Mesendoderm (in vitro differentiated cells): ENCODE measurements around the gene GMEB2.

ENCODE experiments used
- DNase-seq: peaks from one replicate; pipeline ENCODE4 v3.0.0; 2013
- H2AK5ac ChIP-seq: 2 replicates; pipeline ENCODE4 v1.6.1; 2013; ENCODE audit warnings: low read length, inconsistent platforms
- H2BK120ac ChIP-seq: 2 replicates; pipeline ENCODE4 v1.6.1; 2013; ENCODE audit warnings: low read depth, mild to moderate bottlenecking, low read length, moderate library complexity, mixed read lengths
- H2BK15ac ChIP-seq: replicated peaks from 2 replicates; pipeline ENCODE4 v1.6.1; 2013; ENCODE audit warnings: low read depth, mild to moderate bottlenecking, moderate library complexity
- H2BK5ac ChIP-seq: 2 replicates; pipeline ENCODE4 v1.6.1; 2013; ENCODE audit warnings: low read length, inconsistent platforms
- H3K18ac ChIP-seq: 2 replicates; pipeline ENCODE4 v1.6.1; 2013; ENCODE audit warnings: mild to moderate bottlenecking, low read length, mixed read lengths
- H3K23ac ChIP-seq: one replicate; pipeline ENCODE4 v1.6.1; 2013; ENCODE audit warnings: low read length
- H3K27ac ChIP-seq: 2 replicates; pipeline ENCODE4 v1.5.1; 2013; ENCODE audit warnings: low read depth, mild to moderate bottlenecking, inconsistent platforms, low read length, moderate library complexity
- H3K27me3 ChIP-seq: 2 replicates; pipeline ENCODE4 v1.6.1; 2013; ENCODE audit warnings: low read length, control low read depth, mild to moderate bottlenecking, inconsistent platforms; ENCODE audit not compliant: insufficient read depth, poor library complexity
- H3K36me3 ChIP-seq: 2 replicates; pipeline ENCODE4 v1.6.1; 2013; ENCODE audit warnings: low read length, inconsistent platforms; ENCODE audit not compliant: control insufficient read depth, insufficient read depth
- H3K4ac ChIP-seq: one replicate; pipeline ENCODE4 v1.6.1; 2013; ENCODE audit warnings: low read depth, mild to moderate bottlenecking, low read length, moderate library complexity
- H3K4me1 ChIP-seq: 2 replicates; pipeline ENCODE4 v1.6.1; 2013; ENCODE audit warnings: low read depth, low read length, inconsistent platforms; ENCODE audit not compliant: control insufficient read depth
- H3K4me2 ChIP-seq: 2 replicates; pipeline ENCODE4 v1.6.1; 2013; ENCODE audit warnings: low read length
- H3K4me3 ChIP-seq: 2 replicates; pipeline ENCODE4 v1.5.1; 2013; ENCODE audit warnings: mild to moderate bottlenecking, low read length
- H3K56ac ChIP-seq: one replicate; pipeline ENCODE4 v1.6.1; 2013; ENCODE audit warnings: low read length
- H3K79me1 ChIP-seq: 2 replicates; pipeline ENCODE4 v1.6.1; 2013; ENCODE audit warnings: low read length, inconsistent platforms
- H3K79me2 ChIP-seq: 2 replicates; pipeline ENCODE4 v1.6.1; 2013; ENCODE audit warnings: mild to moderate bottlenecking, low read length; ENCODE audit not compliant: control insufficient read depth, insufficient read depth
- H3K9ac ChIP-seq: 2 replicates; pipeline ENCODE4 v1.6.1; 2013; ENCODE audit warnings: low read length, inconsistent platforms
- H4K5ac ChIP-seq: one replicate; pipeline ENCODE4 v1.6.1; 2013; ENCODE audit warnings: low read length
- H4K8ac ChIP-seq: one replicate; pipeline ENCODE4 v1.6.1; 2013; ENCODE audit warnings: low read depth, mild to moderate bottlenecking, control low read depth, low read length, moderate library complexity
- WGBS: extraction: QIAGEN DNeasy Blood & Tissue Kit; methylation state at CpG from one replicate; pipeline ENCODE4 v1.1.7; 2013; ENCODE audit warnings: low lambda C conversion rate, missing lambda C conversion rate; ENCODE audit not compliant: insufficient coverage; ENCODE audit errors: extremely low coverage; 5-methylcytosine and 5-hydroxymethylcytosine counted together

GMEB2 gene

DNA sequence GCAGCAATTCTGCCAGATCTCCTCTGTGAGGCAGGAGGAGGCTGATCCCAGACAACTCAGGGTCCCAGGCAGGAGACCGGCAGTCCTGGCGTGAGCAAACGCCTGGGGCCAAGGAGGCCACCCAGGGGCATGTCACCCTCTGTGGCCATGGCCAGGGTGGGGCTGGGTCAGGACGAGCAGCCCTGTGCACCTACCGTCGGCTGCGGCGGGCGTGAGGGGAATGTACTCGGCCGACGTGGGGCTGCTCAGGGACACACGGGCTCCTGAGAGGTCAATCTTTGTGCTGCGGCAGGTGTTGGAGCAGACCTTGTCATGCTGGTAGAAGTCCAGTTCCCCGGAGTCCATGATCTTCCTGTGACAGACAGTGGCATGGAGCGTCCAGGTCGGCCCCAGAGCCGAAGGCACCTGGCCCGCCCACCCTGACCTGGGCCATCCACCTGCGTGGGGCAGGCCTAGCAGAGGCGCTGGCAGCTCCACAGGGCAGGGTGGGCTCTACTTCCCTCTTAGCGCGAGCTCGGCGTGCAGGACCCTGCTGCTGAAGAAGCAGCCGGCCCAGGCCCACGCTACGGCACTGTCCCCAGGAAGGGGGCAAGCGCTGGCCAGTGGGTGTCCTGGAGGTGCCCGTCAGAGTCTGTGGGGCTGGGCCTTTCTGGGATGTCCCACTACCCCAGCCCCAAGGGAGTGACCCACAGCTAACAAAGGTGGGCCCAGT is 31.3 kb downstream of the GMEB2 start:
- Histone ChIP-seq H3K36me3 (peaks cover 2% of the 10 kb centered on the region), H3K27me3 (no peaks in the 10 kb centered on the region), H3K4me3 (no peak overlapping the region), H3K4ac (no peak overlapping the region), H3K9ac (no peak overlapping the region), H3K79me1 (no peaks in the 10 kb centered on the region), H3K27ac (no peak overlapping the region), H2AK5ac (no peak overlapping the region), H3K4me1 (no peaks in the 10 kb centered on the region), H2BK120ac (no peak overlapping the region), H3K4me2 (no peak overlapping the region), H3K18ac (no peak overlapping the region), H2BK15ac (no peak overlapping the region), H2BK5ac (no peak overlapping the region), H3K56ac (no peak overlapping the region), H3K79me2 (no peaks in the 10 kb centered on the region), H4K8ac (no peak overlapping the region), H4K5ac (no peak overlapping the region), H3K23ac (peak overlapping the region; percentile 45)
- no CpG with 5 or more reads among the region's 30 CpGs for WGBS
- no peak for DNase-seq

- Histone ChIP-seq H3K9ac (no peak overlapping the region), H3K4ac (no peak overlapping the region), H4K5ac (no peak overlapping the region), H3K79me1 (no peaks in the 10 kb centered on the region), H3K56ac (no peak overlapping the region), H2AK5ac (no peak overlapping the region), H3K4me2 (no peak overlapping the region), H3K36me3 (peaks cover 2% of the 10 kb centered on the region), H3K4me1 (no peaks in the 10 kb centered on the region), H2BK120ac (no peak overlapping the region), H2BK15ac (no peak overlapping the region), H2BK5ac (no peak overlapping the region), H3K27ac (no peak overlapping the region), H3K23ac (no peak overlapping the region), H4K8ac (no peak overlapping the region), H3K18ac (no peak overlapping the region), H3K27me3 (no peaks in the 10 kb centered on the region), H3K79me2 (no peaks in the 10 kb centered on the region), H3K4me3 (no peak overlapping the region)
- no peak for DNase-seq
- WGBS, result no CpG with 5 or more reads among the region's 10 CpGs
Observed at GRCh38 chr20:63594043-63594561, 32.8 kb downstream of the GMEB2 start.

DNA sequence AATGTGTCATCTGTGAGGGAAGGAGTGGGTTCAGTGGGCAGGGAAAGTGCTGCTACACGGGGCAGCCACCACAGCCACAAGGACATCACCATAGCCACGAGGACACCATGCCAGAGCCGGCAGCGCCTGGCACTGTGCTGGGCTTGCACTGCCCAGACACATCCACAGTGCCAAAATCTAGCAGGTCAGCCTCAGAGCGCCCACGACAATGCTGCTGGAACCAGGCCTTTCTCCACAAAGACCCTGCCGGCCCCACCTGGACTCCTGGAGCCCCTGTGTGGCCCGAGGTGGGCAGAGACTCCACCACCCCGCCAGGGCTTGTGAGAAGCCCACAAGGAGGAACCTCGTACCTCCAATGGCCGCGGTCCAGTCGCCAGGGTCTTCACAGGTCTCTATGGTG is 34.2 kb downstream of the GMEB2 start:
- H3K27me3 ChIP-seq, result no peaks in the 10 kb centered on the region
- H3K56ac ChIP-seq, result no peak overlapping the region
- H3K79me1 ChIP-seq, result no peaks in the 10 kb centered on the region
- no peak overlapping the region for H3K18ac ChIP-seq
- no peak overlapping the region for H3K9ac ChIP-seq
- WGBS, result no CpG with 5 or more reads among the region's 13 CpGs
- no peak overlapping the region for H3K4me2 ChIP-seq
- H2BK120ac ChIP-seq, result no peak overlapping the region
- H3K4me1 ChIP-seq, result no peaks in the 10 kb centered on the region
- no peak overlapping the region for H4K8ac ChIP-seq
- H2BK5ac ChIP-seq, result no peak overlapping the region
- no peak for DNase-seq
- no peak overlapping the region for H3K4ac ChIP-seq
- H3K79me2 ChIP-seq, result no peaks in the 10 kb centered on the region
- no peak overlapping the region for H3K27ac ChIP-seq
- no peak overlapping the region for H2AK5ac ChIP-seq
- no peak overlapping the region for H2BK15ac ChIP-seq
- no peak overlapping the region for H3K4me3 ChIP-seq
- peaks cover 2% of the 10 kb centered on the region for H3K36me3 ChIP-seq
- no peak overlapping the region for H4K5ac ChIP-seq
- no peak overlapping the region for H3K23ac ChIP-seq

DNA sequence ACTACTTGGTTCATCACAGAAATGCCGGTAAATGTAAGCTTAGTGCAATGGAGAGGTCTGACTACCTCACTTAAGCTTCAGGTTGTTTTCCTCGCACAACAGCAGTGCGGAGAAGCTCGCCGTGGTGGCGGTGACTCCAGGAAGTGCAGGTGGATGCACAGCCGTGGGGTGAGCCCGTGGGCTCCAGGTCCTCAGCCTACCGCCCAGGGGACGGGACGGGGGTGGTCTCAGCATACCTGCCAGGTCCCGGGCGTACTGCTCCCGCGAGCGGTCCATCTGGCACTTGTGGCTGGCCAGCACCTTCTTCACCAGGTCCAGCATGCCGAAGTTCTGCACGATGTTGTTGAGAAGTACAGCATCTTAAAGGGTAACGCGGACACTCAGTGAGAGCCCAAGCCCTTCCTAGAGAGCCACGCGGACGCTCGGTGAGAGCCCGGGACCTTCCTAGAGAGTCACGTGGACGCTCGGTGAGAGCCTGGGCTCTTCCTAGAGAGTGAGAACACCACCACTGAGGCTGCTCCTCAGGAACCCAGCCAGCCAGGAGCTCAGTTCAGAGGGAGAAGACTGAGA is 35.0 kb downstream of the GMEB2 start:
- Histone ChIP-seq H2BK15ac (no peak overlapping the region), H2BK5ac (no peak overlapping the region), H3K27ac (no peak overlapping the region), H4K8ac (no peak overlapping the region), H3K23ac (no peak overlapping the region), H3K79me1 (no peaks in the 10 kb centered on the region), H3K18ac (no peak overlapping the region), H3K36me3 (peaks cover 2% of the 10 kb centered on the region), H2BK120ac (no peak overlapping the region), H3K4ac (no peak overlapping the region), H3K27me3 (no peaks in the 10 kb centered on the region), H3K4me3 (no peak overlapping the region), H2AK5ac (no peak overlapping the region), H3K9ac (no peak overlapping the region), H3K56ac (no peak overlapping the region), H3K4me2 (no peak overlapping the region), H3K4me1 (no peaks in the 10 kb centered on the region), H4K5ac (no peak overlapping the region), H3K79me2 (no peaks in the 10 kb centered on the region)
- no CpG with 5 or more reads among the region's 28 CpGs for WGBS
- DNase-seq, result no peak

- Histone ChIP-seq H3K9ac (no peak overlapping the region), H3K23ac (no peak overlapping the region), H3K4ac (no peak overlapping the region), H3K36me3 (peaks cover 2% of the 10 kb centered on the region), H3K4me2 (no peak overlapping the region), H2BK5ac (no peak overlapping the region), H2AK5ac (no peak overlapping the region), H3K27ac (no peak overlapping the region), H3K27me3 (no peaks in the 10 kb centered on the region), H3K4me1 (no peaks in the 10 kb centered on the region), H4K5ac (no peak overlapping the region), H2BK15ac (no peak overlapping the region), H3K79me1 (no peaks in the 10 kb centered on the region), H3K18ac (no peak overlapping the region), H3K79me2 (no peaks in the 10 kb centered on the region), H3K4me3 (no peak overlapping the region), H4K8ac (no peak overlapping the region), H3K56ac (no peak overlapping the region), H2BK120ac (no peak overlapping the region)
- no CpG with 5 or more reads among the region's 4 CpGs for WGBS
- DNase-seq, result no peak
Observed at GRCh38 chr20:63591147-63591533, 35.8 kb downstream of the GMEB2 start.
